K562 (cell line): ENCODE results near the gene SPAG16.

Experiments used
- CHD4 ChIP-seq: fragments of 200-600 bp; sonication (generic); IDR thresholded peaks from 3 replicates; pipeline ENCODE4 v1.6.1; 2012; ENCODE audit warnings: low read depth, mild to moderate bottlenecking, mixed read lengths, low read length, inconsistent platforms; ENCODE audit not compliant: insufficient read depth, insufficient replicate concordance, poor library complexity, severe bottlenecking
- CTCF ChIP-seq, 3 experiments: IDR thresholded peaks in 2 of 3; conservative IDR thresholded peaks in 1 of 3; 2 replicates each; pipeline ENCODE4 v1.5.1; 2011 to 2012; ENCODE audit warnings: low read length in 3 of 3, mild to moderate bottlenecking in 3 of 3, control low read depth in 2 of 3, improper control_type of control experiment in 1 of 3, inconsistent platforms in 1 of 3, low read depth in 1 of 3, mixed read lengths in 1 of 3, moderate library complexity in 1 of 3; ENCODE audit not compliant: insufficient read depth in 2 of 3
- EZH2 ChIP-seq: IDR thresholded peaks from 2 replicates; pipeline ENCODE4 v1.6.1; 2012; ENCODE audit warnings: low read depth, mild to moderate bottlenecking, inconsistent platforms, low read length, borderline replicate concordance
- FOS ChIP-seq: IDR thresholded peaks from 3 replicates; pipeline ENCODE4 v1.6.1; 2011; ENCODE audit not compliant: insufficient read length; ENCODE audit errors: extremely low read depth
- NCOA4 ChIP-seq: fragments of 450-650 bp; IDR thresholded peaks from 2 replicates; pipeline ENCODE4 v1.6.1; 2018; ENCODE audit warnings: mild to moderate bottlenecking; ENCODE audit not compliant: partially characterized antibody
- NFRKB ChIP-seq: fragments of 450-650 bp; IDR thresholded peaks from 2 replicates; pipeline ENCODE4 v1.6.1; 2016; ENCODE audit warnings: low read depth
- POLR2A ChIP-seq: fragments of 450-650 bp; conservative IDR thresholded peaks from 2 replicates; pipeline ENCODE4 v1.6.1; 2016
- SP1 ChIP-seq: sonication (generic); formaldehyde crosslinking; IDR thresholded peaks from 2 replicates; pipeline ENCODE4 v1.8.1; 2022; ENCODE audit warnings: mild to moderate bottlenecking, missing genetic modification reagents
- TAF9B ChIP-seq: fragments of 450-650 bp; IDR thresholded peaks from 2 replicates; pipeline ENCODE4 v1.6.1; 2018; ENCODE audit warnings: mild to moderate bottlenecking; ENCODE audit not compliant: partially characterized antibody
- TF ChIP-seq, protein P1 (sequence below): fragments of 250-450 bp; sonication (Bioruptor Pico); IDR thresholded peaks from 2 replicates; pipeline ENCODE4 v1.8.0; 2021; ENCODE audit warnings: mild to moderate bottlenecking, moderate library complexity

DNA sequence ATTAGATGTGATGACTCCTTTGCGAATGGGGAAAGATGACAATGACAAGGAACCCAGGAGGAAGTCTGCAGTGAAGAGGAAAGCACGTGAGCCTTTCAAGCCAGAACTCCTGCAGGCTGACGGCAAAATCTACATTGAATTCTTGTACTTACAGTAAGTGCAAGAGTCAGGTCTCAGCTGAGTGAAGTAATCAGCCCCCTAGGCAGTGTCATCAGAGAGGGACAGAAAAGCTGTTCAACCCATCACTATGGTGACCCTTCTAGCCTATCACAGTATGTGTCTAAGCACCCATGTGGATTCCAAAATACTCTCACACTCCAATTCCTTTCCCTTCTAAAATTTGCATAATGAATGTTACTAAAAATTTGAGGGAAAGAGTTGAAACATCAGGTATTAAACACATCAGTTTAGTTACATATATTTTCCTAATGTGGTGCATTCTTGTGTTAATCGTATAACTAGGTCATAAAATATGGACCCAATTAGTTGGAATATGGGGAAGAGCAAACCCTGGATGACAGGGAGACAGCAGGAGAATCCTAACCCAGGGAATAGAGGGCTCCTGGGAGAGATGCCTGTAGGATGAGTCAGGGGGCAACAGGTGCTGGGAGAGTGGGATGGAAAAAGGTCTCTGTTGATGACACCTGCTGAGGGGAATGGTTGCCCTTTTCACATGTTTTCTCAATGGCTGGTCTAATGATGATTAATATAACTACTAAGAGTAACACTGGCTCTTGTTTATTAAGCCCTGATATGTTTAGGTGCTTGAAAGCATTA, 1166.0 kb downstream of the SPAG16 start:
- TF ChIP-seq CHD4 (no peak), FOS (no peak), EZH2 (no peak), TAF9B (no peak), POLR2A (no peak), SP1 (CRISPR knock-in tag) (no peak), CTCF (IDR thresholded peaks at IDR 0.05 in 2 of 3, conservative IDR thresholded peaks at IDR 0.05 in 1 of 3; ENCODE audit: insufficient read depth in 2 of 3, low read depth in 1 of 3, low read length in 3 of 3) (no peak), NCOA4 (no peak), NFRKB (no peak)
- TF ChIP-seq, protein P1, sequence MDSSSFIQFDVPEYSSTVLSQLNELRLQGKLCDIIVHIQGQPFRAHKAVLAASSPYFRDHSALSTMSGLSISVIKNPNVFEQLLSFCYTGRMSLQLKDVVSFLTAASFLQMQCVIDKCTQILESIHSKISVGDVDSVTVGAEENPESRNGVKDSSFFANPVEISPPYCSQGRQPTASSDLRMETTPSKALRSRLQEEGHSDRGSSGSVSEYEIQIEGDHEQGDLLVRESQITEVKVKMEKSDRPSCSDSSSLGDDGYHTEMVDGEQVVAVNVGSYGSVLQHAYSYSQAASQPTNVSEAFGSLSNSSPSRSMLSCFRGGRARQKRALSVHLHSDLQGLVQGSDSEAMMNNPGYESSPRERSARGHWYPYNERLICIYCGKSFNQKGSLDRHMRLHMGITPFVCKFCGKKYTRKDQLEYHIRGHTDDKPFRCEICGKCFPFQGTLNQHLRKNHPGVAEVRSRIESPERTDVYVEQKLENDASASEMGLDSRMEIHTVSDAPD: no peak
